ENCODE measurements around the gene ROR2.

- TF ChIP-seq CTCF (IDR thresholded peaks at IDR 0.05) = no peak
- TF ChIP-seq POLR2A (IDR thresholded peaks at IDR 0.05) = no peak
Measured at GRCh38 chr9:91642771-91643170, 307.3 kb downstream of the ROR2 start.

Data from Peyer's patch (tissue), 4 donors.